Renal cortex interstitium (tissue), 11 donors: Measurements from ENCODE around the gene PPME1. TPM values are rescaled to one million over a fixed set of nuclear protein-coding genes. Genes with fewer than 3 reads are reported as not detected.

Source experiments
- DNase-seq, 11 donors: peaks; one replicate each; pipeline ENCODE4 v3.0.0-alpha.2; 2013; ENCODE audit warnings: low read depth in 9 of 11, low spot score in 4 of 11; ENCODE audit errors: extremely low read depth in 1 of 11
- polyA plus RNA-seq, 3 donors: library from polyadenylated mRNA; unstranded; fragments of 120-200 nt; gene quantifications; one replicate each; pipeline ENCODE4 v1.2.1, GENCODE V29; 2013; ENCODE audit not compliant: insufficient read length in 3 of 3

The PPME1 gene
- polyA plus RNA-seq, 3 donors: 38.3 to 41.5 (median 40.9) TPM

- DNase-seq: no peak
Measured at GRCh38 chr11:74262725-74263124, 91.6 kb downstream of the PPME1 start.

GRCh38 chr11:74265256-74265655 is 94.2 kb downstream of the PPME1 start:
- no peak for DNase-seq

- DNase-seq: no peak
Measured at GRCh38 chr11:74267014-74267413, 95.9 kb downstream of the PPME1 start.

GRCh38 chr11:74268456-74268855 is 97.4 kb downstream of the PPME1 start:
- no peak for DNase-seq

- no peak for DNase-seq
Measured at GRCh38 chr11:74269161-74269811, 98.2 kb downstream of the PPME1 start.

GRCh38 chr11:74272276-74272675 is 101.2 kb downstream of the PPME1 start:
- no peak for DNase-seq

GRCh38 chr11:74276581-74276980 is 105.5 kb downstream of the PPME1 start:
- DNase-seq: no peak

GRCh38 chr11:74278103-74278502 is 107.0 kb downstream of the PPME1 start:
- DNase-seq: no peak

GRCh38 chr11:74278721-74279161 is 107.7 kb downstream of the PPME1 start:
- peak in 1 of 11 donors; percentile 16 for DNase-seq

GRCh38 chr11:74279256-74279655 is 108.2 kb downstream of the PPME1 start:
- no peak for DNase-seq

GRCh38 chr11:74280494-74280893 is 109.4 kb downstream of the PPME1 start:
- no peak for DNase-seq

- DNase-seq: no peak
Measured at GRCh38 chr11:74282421-74282820, 111.3 kb downstream of the PPME1 start.

- DNase-seq: no peak
Measured at GRCh38 chr11:74282914-74283371, 111.9 kb downstream of the PPME1 start.

GRCh38 chr11:74283580-74284180 is 112.6 kb downstream of the PPME1 start:
- no peak for DNase-seq

- no peak for DNase-seq
Measured at GRCh38 chr11:74284466-74284865, 113.4 kb downstream of the PPME1 start.

GRCh38 chr11:74288161-74288560 is 117.1 kb downstream of the PPME1 start:
- no peak for DNase-seq

- no peak for DNase-seq
Measured at GRCh38 chr11:74288911-74289310, 117.8 kb downstream of the PPME1 start.

- no peak for DNase-seq
Measured at GRCh38 chr11:74297484-74297883, 126.4 kb downstream of the PPME1 start.

GRCh38 chr11:74299015-74299414 is 127.9 kb downstream of the PPME1 start:
- DNase-seq: no peak
